ENCODE measurements around the gene BRCA2.

Gene BRCA2

DNA sequence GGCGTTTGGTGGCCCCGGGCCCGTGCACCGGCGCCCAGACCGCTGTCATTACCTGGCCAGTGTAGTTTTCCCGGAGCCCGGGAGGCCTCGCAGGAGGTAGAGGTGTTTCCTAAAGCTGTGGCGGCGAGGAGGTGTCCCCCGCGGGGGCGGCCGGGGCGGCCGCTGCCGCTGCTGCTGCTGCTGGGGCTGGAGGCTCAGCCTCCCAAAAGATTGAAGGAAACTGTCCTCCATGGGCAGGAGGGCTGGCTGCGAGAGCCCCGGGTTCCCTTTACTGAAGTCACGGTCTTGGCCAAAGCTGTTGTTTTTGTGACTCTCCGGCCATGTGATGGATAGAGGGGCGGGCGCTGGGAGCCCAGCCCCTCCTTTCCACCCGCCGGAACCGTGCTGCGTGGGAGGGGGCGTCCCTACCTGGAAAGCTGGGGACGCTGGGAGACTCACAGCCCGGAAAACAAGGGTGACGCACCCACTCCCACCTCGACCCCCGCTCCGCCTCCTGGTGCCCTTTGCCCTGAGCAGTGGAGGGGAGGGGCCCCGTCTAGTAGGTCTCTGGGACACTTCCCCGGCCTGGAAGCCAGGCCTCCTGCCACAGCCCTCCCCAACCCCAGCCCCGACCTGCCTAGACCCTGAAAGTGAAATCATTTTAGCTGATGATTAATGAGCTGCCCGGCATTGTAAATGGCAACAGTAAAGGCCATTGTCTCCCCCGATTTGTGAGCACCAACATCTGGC, 112.7 kb downstream of the BRCA2 start, which contains the start of gene N4BP2L1:
Gene N4BP2L1 (minus strand): TSS at position 279 of the 729 bp plus-strand sequence. CDS start 48 bp downstream, at position 231.
- Mint-ChIP-seq H3K4me3 (peak within 1 kb of the TSS; percentile 93), H3K9me3 (no peaks in the 10 kb centered on the region), H3K27ac (peak within 1 kb of the TSS; percentile 96), H3K27me3 (no peaks in the 10 kb centered on the region), H3K36me3 (peaks cover 12% of the 10 kb centered on the region), H3K4me1 (peaks cover 42% of the 10 kb centered on the region)

DNA sequence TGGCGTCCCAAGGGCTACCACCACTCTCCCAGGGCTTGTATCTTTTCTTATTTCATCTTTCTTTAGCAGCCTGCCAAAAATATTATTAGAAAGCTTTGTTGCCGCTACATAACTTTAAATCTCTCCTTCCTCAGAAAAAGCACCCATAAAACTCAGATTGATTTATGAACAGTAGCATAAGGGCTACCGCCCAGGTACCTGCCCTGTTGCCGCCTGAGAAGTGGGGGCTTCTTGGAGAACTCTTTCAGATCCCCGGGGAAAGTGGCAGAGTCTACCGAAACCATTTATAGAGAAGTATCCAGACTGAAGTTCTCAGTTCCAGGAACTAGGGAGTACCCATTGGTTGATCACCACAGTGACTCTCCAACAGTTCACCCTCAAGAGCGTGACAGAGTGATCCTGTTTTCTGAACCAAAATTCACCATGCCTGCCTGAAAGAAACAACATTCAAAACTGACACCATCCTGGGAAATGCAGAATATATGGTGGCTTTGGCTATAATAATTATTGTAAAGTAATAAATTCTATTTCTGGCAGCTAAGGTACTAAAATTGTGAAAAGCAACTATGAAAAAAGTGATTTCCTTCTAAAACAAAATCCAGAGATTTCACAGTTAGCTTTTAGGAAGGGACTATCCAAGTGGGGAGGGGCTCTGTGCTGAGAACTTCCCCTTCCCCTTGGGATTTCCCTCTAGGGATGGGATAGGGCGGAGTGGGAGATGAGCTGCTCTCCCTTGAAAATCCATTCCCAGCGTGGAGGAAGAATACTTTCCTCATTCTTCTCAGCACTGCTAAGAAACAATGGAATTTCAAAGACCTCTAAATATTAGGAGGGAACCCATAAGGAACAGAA, 113.5 kb downstream of the BRCA2 start:
- Mint-ChIP-seq H3K4me3 (peak overlapping the region; percentile 82), H3K27me3 (no peaks in the 10 kb centered on the region), H3K27ac (peak overlapping the region; percentile 91), H3K36me3 (peaks cover 9% of the 10 kb centered on the region), H3K9me3 (no peaks in the 10 kb centered on the region), H3K4me1 (peaks cover 34% of the 10 kb centered on the region)

DNA sequence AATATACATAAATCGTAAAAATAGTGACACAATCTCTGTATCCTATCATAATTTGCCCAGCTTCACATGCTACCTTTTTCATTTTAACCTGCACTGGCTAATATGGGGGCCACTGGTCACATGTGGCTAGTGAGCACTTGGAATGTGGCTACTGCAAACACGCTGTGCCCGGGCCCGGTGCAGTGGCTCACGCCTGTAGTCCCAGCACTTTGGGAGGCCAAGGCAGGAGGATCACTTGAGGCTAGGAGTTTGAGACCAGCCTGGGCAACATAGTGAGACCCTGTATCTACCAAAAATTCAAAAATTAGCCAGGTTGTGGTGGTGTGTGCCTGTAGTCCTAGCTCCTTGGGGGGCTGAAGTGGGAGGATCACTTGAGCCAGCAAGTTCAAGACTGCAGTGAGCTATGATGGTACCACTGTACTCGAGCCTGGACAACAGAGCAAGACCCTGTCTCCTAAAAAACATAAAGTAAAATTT, 114.2 kb downstream of the BRCA2 start:
- Mint-ChIP-seq H3K4me3 (no peak overlapping the region), H3K36me3 (peaks cover 5% of the 10 kb centered on the region), H3K27me3 (no peaks in the 10 kb centered on the region), H3K9me3 (no peaks in the 10 kb centered on the region), H3K4me1 (peaks cover 28% of the 10 kb centered on the region), H3K27ac (no peak overlapping the region)

DNA sequence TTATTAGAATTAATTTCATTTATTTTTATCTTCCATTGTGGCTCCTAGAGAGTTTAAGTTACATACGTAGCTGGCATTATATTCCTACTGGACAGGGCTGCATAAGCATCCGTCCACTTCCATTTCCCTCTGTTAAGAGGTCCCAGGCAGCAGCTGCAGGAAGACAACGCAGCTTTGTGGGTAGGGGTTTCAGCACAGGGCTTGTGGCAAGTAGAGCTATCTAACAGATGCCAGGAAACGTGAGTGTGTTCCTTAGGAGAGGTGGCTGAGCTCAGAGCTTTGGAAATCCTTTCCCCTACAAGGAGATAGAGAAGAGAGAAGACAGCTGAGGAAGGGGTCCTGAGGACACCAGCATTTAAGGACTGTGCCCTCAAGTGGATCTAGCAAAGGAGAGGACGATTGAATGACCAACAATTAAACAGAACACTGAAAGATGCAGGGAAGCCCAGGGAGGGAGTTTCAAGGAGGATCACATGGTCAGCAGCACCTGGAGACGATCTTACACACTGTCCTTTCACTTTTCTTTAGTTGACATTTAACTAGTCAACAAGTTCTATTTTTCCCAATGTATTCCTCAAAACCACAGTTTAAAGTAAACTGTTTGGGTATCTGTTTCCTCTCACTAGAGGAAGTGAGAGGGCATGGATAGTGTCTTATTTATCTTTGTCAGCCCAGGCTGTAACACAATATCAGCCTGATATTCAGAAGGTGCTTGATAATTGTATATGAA, 114.9 kb downstream of the BRCA2 start:
- Mint-ChIP-seq H3K27ac (no peak overlapping the region), H3K36me3 (peaks cover 3% of the 10 kb centered on the region), H3K9me3 (no peaks in the 10 kb centered on the region), H3K4me3 (no peak overlapping the region), H3K27me3 (no peaks in the 10 kb centered on the region), H3K4me1 (peaks cover 24% of the 10 kb centered on the region)

DNA sequence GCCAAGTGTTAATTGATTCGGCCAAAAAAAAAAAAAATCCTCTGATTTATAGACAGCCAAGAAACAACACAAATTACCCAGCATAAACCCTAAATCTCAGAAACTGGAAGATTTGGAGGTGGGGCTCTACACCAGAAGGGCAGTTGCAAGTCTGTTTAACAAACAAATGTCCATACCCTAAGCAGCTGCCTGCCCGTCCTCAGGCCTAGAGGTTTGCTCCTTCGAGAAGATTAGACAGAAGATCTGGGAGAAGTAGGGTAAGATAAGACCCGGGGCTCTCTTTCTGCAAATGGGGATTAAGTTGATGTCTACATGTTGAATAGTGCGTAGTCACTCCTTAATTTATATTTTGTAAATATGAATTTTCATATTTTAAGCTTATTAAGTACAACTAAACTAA, 116.1 kb downstream of the BRCA2 start:
- no peaks in the 10 kb centered on the region for H3K27me3 Mint-ChIP-seq
- H3K4me3 Mint-ChIP-seq: no peak overlapping the region
- peaks cover 12% of the 10 kb centered on the region for H3K4me1 Mint-ChIP-seq
- H3K27ac Mint-ChIP-seq: no peak overlapping the region
- no peaks in the 10 kb centered on the region for H3K9me3 Mint-ChIP-seq
- H3K36me3 Mint-ChIP-seq: peaks cover 3% of the 10 kb centered on the region

DNA sequence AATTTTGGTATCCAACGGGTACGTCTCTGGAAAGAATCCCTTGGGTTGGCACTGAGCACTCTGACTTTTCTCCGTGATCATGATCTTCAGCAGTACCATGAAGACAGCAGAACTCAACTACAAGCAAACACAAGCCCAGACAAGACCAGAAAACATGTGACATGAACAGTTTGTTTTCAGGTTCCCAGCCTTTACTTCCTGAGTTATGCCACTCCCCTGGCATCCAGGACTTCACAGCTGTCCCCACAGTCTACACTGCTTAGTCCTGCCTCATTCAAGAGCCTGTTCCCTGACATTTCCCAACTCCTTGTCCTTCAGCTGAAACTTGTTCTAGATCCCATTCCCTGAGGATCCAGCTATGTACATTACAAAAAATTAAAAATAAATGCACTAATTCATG, 117.5 kb downstream of the BRCA2 start:
- Mint-ChIP-seq H3K27ac (no peak overlapping the region), H3K9me3 (no peaks in the 10 kb centered on the region), H3K4me3 (no peak overlapping the region)

DNA sequence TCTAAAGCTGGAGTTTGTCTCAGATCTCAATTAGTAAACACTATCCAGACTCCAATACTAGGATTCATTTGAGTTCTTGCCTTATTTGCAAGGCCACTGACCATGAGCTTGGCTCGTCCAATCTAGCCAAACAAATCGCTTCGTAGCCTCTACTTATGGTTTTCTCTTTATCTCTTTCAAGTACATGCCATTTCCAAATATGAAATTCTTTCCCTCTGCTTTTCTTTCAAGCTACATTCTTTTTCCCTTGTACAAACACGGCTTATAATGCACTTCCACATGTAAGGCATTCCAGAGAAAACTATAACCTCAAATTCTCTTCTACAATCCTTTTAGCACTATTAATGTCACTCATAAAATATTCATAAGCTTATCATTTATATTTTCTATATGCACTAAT, 123.6 kb downstream of the BRCA2 start:
- Mint-ChIP-seq H3K27ac (no peak overlapping the region), H3K36me3 (peaks cover 11% of the 10 kb centered on the region), H3K9me3 (no peaks in the 10 kb centered on the region), H3K27me3 (no peaks in the 10 kb centered on the region), H3K4me1 (peaks cover 4% of the 10 kb centered on the region), H3K4me3 (no peak overlapping the region)

More for the DNA sequence above, 117.5 kb downstream of the BRCA2 start:
- no peaks in the 10 kb centered on the region for H3K27me3 Mint-ChIP-seq
- H3K4me1 Mint-ChIP-seq: peaks cover 6% of the 10 kb centered on the region
- H3K36me3 Mint-ChIP-seq: peaks cover 5% of the 10 kb centered on the region

DNA sequence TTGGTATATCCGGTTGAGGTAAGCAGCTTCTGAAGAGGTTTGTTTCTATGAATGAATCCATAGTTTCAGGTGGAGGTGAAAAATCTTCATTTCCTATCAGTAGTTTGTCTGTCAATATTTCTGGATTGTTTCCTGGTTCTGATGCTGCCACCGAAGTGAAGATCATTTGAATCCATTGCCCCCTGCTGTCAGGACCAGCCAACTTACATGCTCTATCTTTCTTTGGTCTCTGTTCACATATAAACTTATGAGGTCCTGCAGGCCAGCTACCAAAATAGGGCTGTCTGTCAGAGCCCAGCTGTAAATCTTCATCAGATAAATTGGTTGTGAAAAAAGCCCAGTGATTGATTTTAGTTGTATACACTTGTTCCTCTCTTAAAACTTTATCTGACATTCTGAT, 127.8 kb downstream of the BRCA2 start:
- Mint-ChIP-seq H3K4me3 (no peak overlapping the region), H3K36me3 (peaks cover 8% of the 10 kb centered on the region), H3K27me3 (no peaks in the 10 kb centered on the region), H3K4me1 (peaks cover 7% of the 10 kb centered on the region), H3K9me3 (no peaks in the 10 kb centered on the region), H3K27ac (peak overlapping the region; percentile 2)

DNA sequence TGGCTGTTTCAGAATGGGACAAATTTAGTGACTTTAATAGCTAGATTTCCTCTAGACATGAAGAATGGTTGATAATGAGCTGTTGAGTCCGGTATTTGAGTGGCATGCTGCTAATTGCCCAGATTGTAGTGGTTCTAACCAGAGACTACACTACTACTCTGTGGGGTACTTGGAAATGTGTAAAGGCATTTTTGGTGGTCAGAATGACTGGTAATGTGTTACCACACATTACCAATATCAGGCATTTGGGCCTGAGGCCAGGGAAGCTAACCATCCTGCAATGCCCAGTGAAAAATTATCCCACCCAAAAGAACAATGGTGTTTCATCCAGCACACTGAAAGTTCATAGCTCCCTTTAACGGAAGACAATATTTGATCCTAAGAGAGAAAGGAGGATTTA, 130.2 kb downstream of the BRCA2 start:
- Mint-ChIP-seq H3K4me1 (peaks cover 11% of the 10 kb centered on the region), H3K9me3 (no peaks in the 10 kb centered on the region), H3K4me3 (no peak overlapping the region), H3K27me3 (no peaks in the 10 kb centered on the region), H3K36me3 (peaks cover 5% of the 10 kb centered on the region), H3K27ac (no peak overlapping the region)

DNA sequence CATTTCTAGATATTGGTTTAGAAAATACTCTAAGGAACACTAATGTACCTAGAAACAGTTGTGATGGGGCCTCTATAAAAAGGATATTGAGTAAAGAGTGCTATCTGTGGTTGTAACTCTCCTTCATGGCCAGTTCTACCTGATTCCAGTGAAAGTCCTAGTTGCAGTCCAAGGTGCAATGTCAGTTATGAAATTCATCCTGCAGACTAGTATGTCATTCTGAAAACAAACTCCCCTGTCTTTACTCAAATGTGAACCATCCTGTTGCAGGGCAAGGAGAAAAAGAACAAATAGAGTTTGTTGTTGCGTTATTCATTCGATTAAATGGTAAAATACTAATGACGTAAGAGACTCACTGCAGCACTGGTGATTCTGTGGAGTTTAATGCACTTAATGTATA, 130.9 kb downstream of the BRCA2 start:
- H3K9me3 Mint-ChIP-seq: no peaks in the 10 kb centered on the region
- peaks cover 11% of the 10 kb centered on the region for H3K4me1 Mint-ChIP-seq
- no peak overlapping the region for H3K4me3 Mint-ChIP-seq
- H3K36me3 Mint-ChIP-seq: peaks cover 7% of the 10 kb centered on the region
- H3K27me3 Mint-ChIP-seq: no peaks in the 10 kb centered on the region
- H3K27ac Mint-ChIP-seq: no peak overlapping the region

DNA sequence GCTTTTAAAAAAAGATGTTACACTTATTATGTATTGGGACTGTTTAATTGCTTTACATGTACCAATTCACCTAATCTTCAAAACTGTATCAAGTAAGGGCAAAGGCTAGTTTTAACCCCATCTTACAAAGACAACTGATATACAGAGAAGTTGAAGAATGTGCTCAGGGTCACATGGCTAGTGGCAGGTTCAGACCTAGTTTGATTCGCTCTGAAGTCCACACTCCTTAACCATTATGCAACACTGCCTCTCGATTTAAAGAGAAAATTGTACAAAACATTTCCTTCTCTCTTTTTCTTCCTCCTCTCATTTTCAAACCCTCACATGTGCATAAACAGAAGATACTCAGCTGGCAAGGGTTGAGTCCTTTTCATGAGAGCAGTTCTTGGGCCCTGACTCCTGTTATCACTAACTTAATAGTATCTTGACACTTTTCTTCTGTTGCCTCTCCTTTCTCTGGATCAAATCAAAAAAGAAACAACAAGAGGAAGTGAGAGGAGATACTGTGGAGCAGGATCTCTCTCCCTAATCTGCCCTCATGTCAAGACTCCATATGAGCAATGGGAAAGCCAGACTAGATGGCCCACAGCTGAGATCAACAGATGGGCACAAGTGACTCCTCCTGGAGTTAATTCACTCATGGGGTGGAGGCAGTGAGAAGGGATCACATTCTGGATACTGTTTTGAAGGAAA, 131.6 kb downstream of the BRCA2 start:
- Mint-ChIP-seq H3K27ac (peak overlapping the region; percentile 8), H3K9me3 (no peaks in the 10 kb centered on the region)

DNA sequence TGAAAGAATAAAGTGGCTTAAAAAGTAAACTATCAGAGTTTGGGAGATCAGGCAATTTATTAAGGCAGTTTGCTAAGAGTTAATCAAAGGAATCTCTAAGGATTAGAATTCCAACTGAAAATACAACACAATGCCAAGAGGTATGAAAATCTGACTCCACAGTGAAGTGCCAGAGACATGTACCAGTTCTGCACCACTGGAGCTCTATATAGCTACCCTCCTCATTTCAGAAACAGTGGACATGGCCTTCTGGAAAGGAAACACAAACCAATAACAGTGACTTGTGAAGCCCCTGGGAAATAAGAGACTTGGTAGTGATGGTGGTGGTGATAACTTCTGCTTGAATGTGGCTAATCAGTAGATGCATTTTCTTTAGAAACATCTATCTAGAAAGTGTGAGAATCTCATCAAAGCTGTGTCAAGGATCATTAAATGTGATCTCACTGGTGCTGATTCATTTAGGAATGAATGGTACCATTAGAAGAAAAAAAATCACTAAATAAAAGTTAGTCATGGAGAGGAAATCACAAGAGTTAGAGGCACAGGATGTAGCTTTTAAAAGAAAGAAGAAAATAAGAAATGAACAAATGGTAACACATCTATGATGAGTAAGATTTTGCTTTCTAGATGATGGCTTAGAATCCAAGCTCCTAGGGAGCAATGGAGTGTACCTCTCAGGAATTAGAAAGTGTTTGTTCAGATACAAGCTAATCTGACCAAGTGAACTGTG, 132.8 kb downstream of the BRCA2 start:
- Mint-ChIP-seq H3K4me3 (no peak overlapping the region), H3K4me1 (peaks cover 8% of the 10 kb centered on the region), H3K27ac (peak overlapping the region; percentile 60), H3K36me3 (peaks cover 5% of the 10 kb centered on the region), H3K27me3 (no peaks in the 10 kb centered on the region), H3K9me3 (no peaks in the 10 kb centered on the region)

More for the DNA sequence above, 131.6 kb downstream of the BRCA2 start:
- Mint-ChIP-seq H3K36me3 (peaks cover 7% of the 10 kb centered on the region), H3K4me1 (peaks cover 11% of the 10 kb centered on the region), H3K4me3 (no peak overlapping the region), H3K27me3 (no peaks in the 10 kb centered on the region)

DNA sequence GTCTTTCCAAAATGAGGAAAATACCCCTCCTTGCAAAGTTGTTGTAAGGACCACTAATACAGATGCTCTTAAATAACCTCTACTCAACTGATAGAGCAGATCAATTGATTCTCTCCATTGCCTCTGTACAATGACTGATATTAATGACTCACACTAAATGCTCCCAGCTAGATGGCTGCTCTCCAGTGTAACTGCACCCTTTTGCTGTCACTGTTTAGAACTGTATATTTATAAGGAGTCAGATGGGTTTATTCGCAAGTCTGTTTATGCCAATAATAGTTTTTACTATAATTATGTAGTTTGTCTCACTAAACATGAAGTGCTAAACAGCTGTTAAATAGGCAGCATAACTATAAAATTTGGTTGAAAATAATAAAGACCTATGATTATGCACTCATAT, 133.7 kb downstream of the BRCA2 start:
- H3K4me3 Mint-ChIP-seq: no peak overlapping the region
- H3K27me3 Mint-ChIP-seq: no peaks in the 10 kb centered on the region
- H3K4me1 Mint-ChIP-seq: peaks cover 7% of the 10 kb centered on the region
- no peak overlapping the region for H3K27ac Mint-ChIP-seq
- no peaks in the 10 kb centered on the region for H3K9me3 Mint-ChIP-seq
- H3K36me3 Mint-ChIP-seq: peaks cover 7% of the 10 kb centered on the region

All from activated naive CD4-positive, alpha-beta T cell treated with anti-CD3 and anti-CD28 coated beads, Interleukin-2, amount 50 U/mL, for 24 hours (primary cell).